Activated CD4-positive, alpha-beta T cell treated with anti-CD3 and anti-CD28 coated beads, Interleukin-2, amount 10 ng/mL, durations not matched to agents 7 days and 5 days (primary cell): Measurements from ENCODE around the gene FHOD3. TPM values are rescaled to one million over a fixed set of nuclear protein-coding genes. Genes with fewer than 3 reads are reported as not detected.

Source experiments
- CTCF ChIA-PET: fragments of 350-600 bp; sonication (Branson Sonifier 250); formaldehyde crosslinking; loops from one replicate; lab custom pipeline; 2021; ENCODE audit warnings: antibody characterized with exemption; lab: Charles Lee
- POLR2A ChIA-PET: fragments of 350-600 bp; sonication (Branson Sonifier 250); formaldehyde crosslinking; loops from one replicate; lab custom pipeline; 2021; ENCODE audit warnings: antibody characterized with exemption; lab: Charles Lee
- DNase-seq: peaks from one replicate; pipeline ENCODE4 v3.0.0-alpha.2; 2020
- H3K27ac Mint-ChIP-seq: one replicate; pipeline ENCODE4 v1.8.0; 2021; ENCODE audit warnings: mild to moderate bottlenecking, moderate library complexity, mixed read lengths
- H3K27me3 Mint-ChIP-seq: one replicate; pipeline ENCODE4 v1.8.0; 2021; ENCODE audit warnings: mixed read lengths
- H3K36me3 Mint-ChIP-seq: one replicate; pipeline ENCODE4 v1.8.0; 2021; ENCODE audit warnings: low read depth, mixed read lengths
- H3K4me1 Mint-ChIP-seq: one replicate; pipeline ENCODE4 v1.8.0; 2021; ENCODE audit warnings: mixed read lengths
- H3K4me3 Mint-ChIP-seq: one replicate; pipeline ENCODE4 v1.8.0; 2021; ENCODE audit warnings: mild to moderate bottlenecking, moderate library complexity, mixed read lengths
- H3K9me3 Mint-ChIP-seq: one replicate; pipeline ENCODE4 v1.8.0; 2021; ENCODE audit warnings: mixed read lengths
- total RNA-seq, 2 experiments: library from RNA; stranded (reverse); gene quantifications; one replicate each; pipeline ENCODE4 v1.2.3, GENCODE V29; 2021

FHOD3 gene
- total RNA-seq, 2 experiments from 2014 or later = not detected

GRCh38 chr18:36299015-36299414 lies 1.5 kb downstream of the FHOD3 start:
- Mint-ChIP-seq H3K27ac (no peak overlapping the region), H3K4me3 (no peak overlapping the region), H3K36me3 (no peaks in the 10 kb centered on the region), H3K4me1 (no peaks in the 10 kb centered on the region), H3K9me3 (no peaks in the 10 kb centered on the region), H3K27me3 (peaks cover 39% of the 10 kb centered on the region)
- ChIA-PET POLR2A (no interaction called here), CTCF (interaction anchor here (0.7 kb wide), 1 partner anchor 212 kb away, joined by 3 read pairs; no protein-coding TSS in a partner anchor)
- no peak for DNase-seq

- ChIA-PET CTCF (no interaction called here), POLR2A (interaction anchor here (0.6 kb wide), 1 partner anchor 883 kb away, joined by 3 read pairs; no protein-coding TSS in a partner anchor)
- no peaks in the 10 kb centered on the region for H3K4me1 Mint-ChIP-seq
- H3K27ac Mint-ChIP-seq = no peak overlapping the region
- H3K27me3 Mint-ChIP-seq = peaks cover 45% of the 10 kb centered on the region
- H3K36me3 Mint-ChIP-seq = no peaks in the 10 kb centered on the region
- H3K4me3 Mint-ChIP-seq = no peak overlapping the region
- DNase-seq = no peak
- no peaks in the 10 kb centered on the region for H3K9me3 Mint-ChIP-seq
Measured at GRCh38 chr18:36300211-36300610, 2.7 kb downstream of the FHOD3 start.

GRCh38 chr18:36301884-36302283 lies 4.4 kb downstream of the FHOD3 start:
- Mint-ChIP-seq H3K27ac (no peak overlapping the region), H3K9me3 (no peaks in the 10 kb centered on the region), H3K27me3 (peaks cover 45% of the 10 kb centered on the region), H3K4me3 (no peak overlapping the region), H3K4me1 (no peaks in the 10 kb centered on the region), H3K36me3 (no peaks in the 10 kb centered on the region)
- ChIA-PET CTCF (no interaction called here), POLR2A (no interaction called here)
- no peak for DNase-seq

GRCh38 chr18:36302676-36303075 lies 5.2 kb downstream of the FHOD3 start:
- Mint-ChIP-seq H3K36me3 (no peaks in the 10 kb centered on the region), H3K27ac (no peak overlapping the region), H3K9me3 (no peaks in the 10 kb centered on the region), H3K27me3 (peaks cover 45% of the 10 kb centered on the region), H3K4me1 (no peaks in the 10 kb centered on the region), H3K4me3 (no peak overlapping the region)
- POLR2A ChIA-PET = no interaction called here
- CTCF ChIA-PET = interaction anchor here (0.6 kb wide), 1 partner anchor 307 kb away, joined by 3 read pairs; no protein-coding TSS in a partner anchor
- DNase-seq = no peak

- CTCF ChIA-PET = interaction anchor here (0.6 to 1.0 kb wide), 2 partner anchors 19 to 308 kb away, joined by 3 read pairs; no protein-coding TSS in a partner anchor
- H3K27ac Mint-ChIP-seq = no peak overlapping the region
- no peaks in the 10 kb centered on the region for H3K4me1 Mint-ChIP-seq
- H3K27me3 Mint-ChIP-seq = peaks cover 45% of the 10 kb centered on the region
- no peaks in the 10 kb centered on the region for H3K36me3 Mint-ChIP-seq
- POLR2A ChIA-PET = no interaction called here
- no peak overlapping the region for H3K4me3 Mint-ChIP-seq
- H3K9me3 Mint-ChIP-seq = no peaks in the 10 kb centered on the region
- DNase-seq = no peak
Measured at GRCh38 chr18:36303211-36303844, 5.8 kb downstream of the FHOD3 start.

GRCh38 chr18:36304723-36305122 lies 7.2 kb downstream of the FHOD3 start:
- Mint-ChIP-seq H3K36me3 (no peaks in the 10 kb centered on the region), H3K9me3 (no peaks in the 10 kb centered on the region), H3K4me1 (no peaks in the 10 kb centered on the region), H3K27ac (no peak overlapping the region), H3K27me3 (peaks cover 36% of the 10 kb centered on the region), H3K4me3 (no peak overlapping the region)
- no peak for DNase-seq
- ChIA-PET CTCF (interaction anchor here (1.0 kb wide), 1 partner anchor 20 kb away, joined by 3 read pairs; no protein-coding TSS in a partner anchor), POLR2A (no interaction called here)

GRCh38 chr18:36305375-36305774 lies 7.9 kb downstream of the FHOD3 start:
- CTCF ChIA-PET = no interaction called here
- DNase-seq = no peak
- Mint-ChIP-seq H3K4me3 (no peak overlapping the region), H3K9me3 (no peaks in the 10 kb centered on the region), H3K27me3 (peaks cover 30% of the 10 kb centered on the region), H3K36me3 (no peaks in the 10 kb centered on the region), H3K27ac (no peak overlapping the region), H3K4me1 (no peaks in the 10 kb centered on the region)
- POLR2A ChIA-PET = no interaction called here

GRCh38 chr18:36307513-36307912 lies 10.0 kb downstream of the FHOD3 start:
- H3K4me1 Mint-ChIP-seq = no peaks in the 10 kb centered on the region
- H3K27ac Mint-ChIP-seq = no peak overlapping the region
- no peaks in the 10 kb centered on the region for H3K9me3 Mint-ChIP-seq
- no peaks in the 10 kb centered on the region for H3K36me3 Mint-ChIP-seq
- ChIA-PET CTCF (no interaction called here), POLR2A (no interaction called here)
- peaks cover 23% of the 10 kb centered on the region for H3K27me3 Mint-ChIP-seq
- no peak overlapping the region for H3K4me3 Mint-ChIP-seq
- no peak for DNase-seq

GRCh38 chr18:36308711-36309435 lies 11.4 kb downstream of the FHOD3 start:
- CTCF ChIA-PET = no interaction called here

GRCh38 chr18:36309436-36310391 lies 12.2 kb downstream of the FHOD3 start:
- no peak overlapping the region for H3K4me3 Mint-ChIP-seq
- peaks cover 8% of the 10 kb centered on the region for H3K27me3 Mint-ChIP-seq
- ChIA-PET POLR2A (no interaction called here), CTCF (no interaction called here)
- H3K9me3 Mint-ChIP-seq = no peaks in the 10 kb centered on the region
- H3K4me1 Mint-ChIP-seq = no peaks in the 10 kb centered on the region
- no peaks in the 10 kb centered on the region for H3K36me3 Mint-ChIP-seq
- DNase-seq = no peak
- H3K27ac Mint-ChIP-seq = no peak overlapping the region

More at GRCh38 chr18:36308711-36309435, 11.4 kb downstream of the FHOD3 start:
- no peaks in the 10 kb centered on the region for H3K4me1 Mint-ChIP-seq
- POLR2A ChIA-PET = no interaction called here
- peaks cover 12% of the 10 kb centered on the region for H3K27me3 Mint-ChIP-seq
- H3K36me3 Mint-ChIP-seq = no peaks in the 10 kb centered on the region
- no peak for DNase-seq
- H3K4me3 Mint-ChIP-seq = no peak overlapping the region
- no peaks in the 10 kb centered on the region for H3K9me3 Mint-ChIP-seq
- H3K27ac Mint-ChIP-seq = no peak overlapping the region

GRCh38 chr18:36311026-36311570 lies 13.6 kb downstream of the FHOD3 start:
- Mint-ChIP-seq H3K36me3 (no peaks in the 10 kb centered on the region), H3K4me1 (no peaks in the 10 kb centered on the region), H3K4me3 (no peak overlapping the region), H3K9me3 (no peaks in the 10 kb centered on the region), H3K27me3 (peaks cover 6% of the 10 kb centered on the region), H3K27ac (no peak overlapping the region)
- ChIA-PET CTCF (no interaction called here), POLR2A (no interaction called here)
- no peak for DNase-seq

GRCh38 chr18:36312806-36313395 lies 15.4 kb downstream of the FHOD3 start:
- no peaks in the 10 kb centered on the region for H3K4me1 Mint-ChIP-seq
- no peak for DNase-seq
- no peaks in the 10 kb centered on the region for H3K36me3 Mint-ChIP-seq
- ChIA-PET POLR2A (no interaction called here), CTCF (no interaction called here)
- no peak overlapping the region for H3K4me3 Mint-ChIP-seq
- no peaks in the 10 kb centered on the region for H3K9me3 Mint-ChIP-seq
- peaks cover 6% of the 10 kb centered on the region for H3K27me3 Mint-ChIP-seq
- H3K27ac Mint-ChIP-seq = no peak overlapping the region
